Ascending aorta (tissue), 2 donors: ENCODE measurements around the gene CSF3. TPM values are rescaled to one million over a fixed set of nuclear protein-coding genes. Genes with fewer than 3 reads are reported as not detected.
"Not testable (repeated sequence)": the region's sequence is repeated elsewhere in the genome, so short reads cannot be mapped to it uniquely, and the experiment has no call there.

Source experiments
- DNase-seq, 2 donors: peaks; one replicate each; pipeline ENCODE4 v3.0.0-alpha.2; 2019; ENCODE audit warnings: low spot score in 2 of 2
- H3K27ac ChIP-seq, 2 donors: fragments of 200-600 bp; sonication (generic); one replicate each; pipeline ENCODE4 v1.5.1; 2016 to 2017; ENCODE audit warnings: mild to moderate bottlenecking in 1 of 2
- H3K27me3 ChIP-seq: fragments of 200-600 bp; sonication (generic); one replicate; pipeline ENCODE4 v1.5.1; 2017
- H3K36me3 ChIP-seq, 2 donors: fragments of 200-600 bp; sonication (generic); one replicate each; pipeline ENCODE4 v1.5.1; 2016
- H3K4me1 ChIP-seq, 2 donors: fragments of 200-600 bp; sonication (generic); one replicate each; pipeline ENCODE4 v1.5.1; 2016 to 2017; ENCODE audit warnings: mild to moderate bottlenecking in 1 of 2
- H3K4me3 ChIP-seq, 2 donors: fragments of 200-600 bp; sonication (generic); one replicate each; pipeline ENCODE4 v1.5.1; 2016 to 2017; ENCODE audit warnings: mild to moderate bottlenecking in 1 of 2
- H3K9me3 ChIP-seq, 2 donors: fragments of 200-600 bp; sonication (generic); one replicate each; pipeline ENCODE4 v1.5.1; 2016
- CTCF ChIP-seq, 3 experiments: fragments of 200-600 bp in 2 of 3; fragments of 450-650 bp in 1 of 3; sonication (generic) in 2 of 3; IDR thresholded peaks; one replicate each; pipeline ENCODE4 v1.5.1; 2016 to 2019; ENCODE audit warnings: antibody characterized with exemption in 3 of 3, mild to moderate bottlenecking in 1 of 3, moderate library complexity in 1 of 3
- intact Hi-C: fragments of 100-400 bp; cut with DNase I; formaldehyde crosslinking; loops from one replicate; pipeline ENCODE4 v1.15.1; 2023
- total RNA-seq: library from RNA; depleted of rRNA; stranded (reverse); fragments of >200 nt; gene quantifications from one replicate; pipeline ENCODE4 v1.1.0, GENCODE V29; 2016

CSF3 gene
- total RNA-seq, 1 donor from 2014 or later = 0.43 TPM

GRCh38 chr17:39999067-39999466, 16.2 kb upstream of the CSF3 start:
- no peak overlapping the region for H3K27ac ChIP-seq
- DNase-seq = no peak

GRCh38 chr17:40000161-40000560, 15.1 kb upstream of the CSF3 start:
- Histone ChIP-seq H3K27ac (no peak overlapping the region), H3K36me3 (peaks cover 28 to 30% of the 10 kb centered on the region in 2 donors), H3K4me1 (no peaks in the 10 kb centered on the region), H3K4me3 (no peak overlapping the region), H3K9me3 (no peaks in the 10 kb centered on the region), H3K27me3 (no peaks in the 10 kb centered on the region)
- intact Hi-C loops = no loop called here
- no peak for TF ChIP-seq CTCF (IDR thresholded peaks at IDR 0.05)
- no peak for DNase-seq

More at GRCh38 chr17:39999067-39999466, 16.2 kb upstream of the CSF3 start:
- no peak for TF ChIP-seq CTCF (IDR thresholded peaks at IDR 0.05)
- H3K4me3 ChIP-seq = no peak overlapping the region
- no peaks in the 10 kb centered on the region for H3K9me3 ChIP-seq
- H3K36me3 ChIP-seq = peaks cover 39 to 41% of the 10 kb centered on the region in 2 donors
- no peaks in the 10 kb centered on the region for H3K4me1 ChIP-seq
- intact Hi-C loops = no loop called here
- H3K27me3 ChIP-seq = no peaks in the 10 kb centered on the region

- H3K9me3 ChIP-seq, H3K27me3 ChIP-seq, H3K4me1 ChIP-seq, intact Hi-C loops, H3K27ac ChIP-seq, DNase-seq, H3K4me3 ChIP-seq: not testable (repeated sequence)
- peaks cover 18 to 20% of the 10 kb centered on the region in 2 donors for H3K36me3 ChIP-seq
Observed at GRCh38 chr17:40001335-40001734, 13.9 kb upstream of the CSF3 start.

GRCh38 chr17:40004072-40004471, 11.2 kb upstream of the CSF3 start:
- Histone ChIP-seq H3K27me3 (no peaks in the 10 kb centered on the region), H3K27ac (no peak overlapping the region), H3K4me3 (no peak overlapping the region), H3K36me3 (no peaks in the 10 kb centered on the region), H3K9me3 (no peaks in the 10 kb centered on the region), H3K4me1 (no peaks in the 10 kb centered on the region)
- intact Hi-C loops = no loop called here
- TF ChIP-seq CTCF (IDR thresholded peaks at IDR 0.05) = no peak
- no peak for DNase-seq

GRCh38 chr17:40004712-40005111, 10.5 kb upstream of the CSF3 start:
- no peak for DNase-seq
- Histone ChIP-seq H3K4me3 (no peak overlapping the region), H3K27ac (no peak overlapping the region), H3K4me1 (no peaks in the 10 kb centered on the region), H3K27me3 (no peaks in the 10 kb centered on the region), H3K36me3 (no peaks in the 10 kb centered on the region), H3K9me3 (no peaks in the 10 kb centered on the region)
- TF ChIP-seq CTCF (IDR thresholded peaks at IDR 0.05) = no peak
- intact Hi-C loops = no loop called here

- intact Hi-C loops = no loop called here
- H3K9me3 ChIP-seq = no peaks in the 10 kb centered on the region
- H3K27me3 ChIP-seq = no peaks in the 10 kb centered on the region
- no peak for DNase-seq
- no peaks in the 10 kb centered on the region for H3K36me3 ChIP-seq
- H3K4me3 ChIP-seq = no peak overlapping the region
- no peak for TF ChIP-seq CTCF (IDR thresholded peaks at IDR 0.05)
- H3K4me1 ChIP-seq = no peaks in the 10 kb centered on the region
- no peak overlapping the region for H3K27ac ChIP-seq
Observed at GRCh38 chr17:40005520-40005919, 9.7 kb upstream of the CSF3 start.

GRCh38 chr17:40010946-40011500, 4.2 kb upstream of the CSF3 start:
- H3K27ac ChIP-seq, H3K9me3 ChIP-seq, DNase-seq, H3K4me3 ChIP-seq, H3K27me3 ChIP-seq, H3K4me1 ChIP-seq, H3K36me3 ChIP-seq: not testable (repeated sequence)
- intact Hi-C loops = loop anchor here (5.0 kb wide), 1 partner anchor 76 kb away; no protein-coding TSS in a partner anchor

GRCh38 chr17:40012017-40012647, 3.1 kb upstream of the CSF3 start:
- not testable (repeated sequence) for H3K36me3 ChIP-seq, H3K4me1 ChIP-seq, H3K9me3 ChIP-seq, DNase-seq, H3K4me3 ChIP-seq, H3K27me3 ChIP-seq, H3K27ac ChIP-seq
- intact Hi-C loops = loop anchor here (2.0 to 5.0 kb wide), 3 partner anchors 75 to 279 kb away; no protein-coding TSS in a partner anchor
